Midbrain (tissue), 1 donor: ENCODE results near the gene MAP3K13.
"Not testable (repeated sequence)": the region's sequence is repeated elsewhere in the genome, so short reads cannot be mapped to it uniquely, and the experiment has no call there.

Experiments used
- DNase-seq: peaks from one replicate; lab custom pipeline; 2025; lab: John Stamatoyannopoulos, UW

The MAP3K13 gene

DNA sequence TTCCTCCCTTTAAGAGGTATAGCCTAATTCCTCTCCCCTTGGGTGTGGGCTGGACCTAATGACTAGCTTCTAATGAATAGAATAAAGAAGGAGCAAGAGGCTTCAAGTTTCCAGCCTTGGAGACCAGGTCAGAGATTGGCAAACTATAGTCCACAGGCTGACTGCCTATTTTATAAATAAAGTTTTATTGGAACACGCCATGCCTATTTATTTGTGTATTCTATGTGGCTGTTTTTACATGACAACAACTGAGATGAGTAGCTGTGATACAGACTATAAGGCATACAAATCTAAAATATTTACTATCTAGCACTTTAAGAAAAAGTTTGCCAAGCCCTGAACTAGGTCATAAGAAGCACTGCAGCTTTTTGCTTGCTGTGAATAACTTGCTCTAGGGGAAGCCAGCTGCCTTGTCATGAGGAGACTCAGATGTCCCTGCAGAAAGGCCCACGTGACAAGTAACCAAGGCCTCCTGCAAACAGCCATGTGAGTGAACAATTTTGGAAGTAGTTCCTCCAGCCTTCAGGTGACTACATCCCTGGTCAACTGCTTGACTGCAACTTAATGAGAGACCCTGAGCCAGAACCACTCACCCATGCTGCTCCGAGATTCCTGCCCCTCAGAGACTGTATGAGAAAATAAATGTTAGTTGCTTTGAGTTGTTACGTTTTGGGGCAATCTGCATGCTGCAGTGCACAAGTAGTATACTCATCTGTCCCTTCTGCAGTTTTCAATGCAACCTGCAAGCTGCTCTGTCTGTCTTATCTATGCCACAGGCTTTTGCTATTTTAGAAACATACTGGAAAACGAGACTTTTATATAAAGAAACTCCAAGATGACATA, 21.1 kb upstream of the MAP3K13 start:
- peak; percentile 21 for DNase-seq

GRCh38 chr3:185342459-185343174, 20.3 kb upstream of the MAP3K13 start:
- DNase-seq, result no peak

DNA sequence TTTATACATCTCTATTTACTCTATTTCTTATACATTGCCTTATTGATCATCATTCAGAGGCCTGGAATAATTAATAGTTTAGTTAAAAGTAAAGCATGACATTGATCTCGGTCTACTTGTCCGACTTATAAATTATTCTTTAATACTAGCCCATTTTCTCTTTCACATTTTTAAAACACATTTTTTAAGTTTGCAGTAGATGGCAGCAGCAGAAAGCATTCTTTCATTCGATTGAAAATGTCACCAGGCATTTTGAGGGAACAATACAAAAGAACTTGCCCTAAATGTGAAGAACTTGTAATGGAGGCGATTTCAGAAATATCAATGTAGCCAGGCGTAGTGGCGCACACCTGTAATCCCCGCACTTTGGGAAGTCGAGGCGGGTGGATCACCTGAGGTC, 15.5 kb upstream of the MAP3K13 start:
- no peak for DNase-seq

DNA sequence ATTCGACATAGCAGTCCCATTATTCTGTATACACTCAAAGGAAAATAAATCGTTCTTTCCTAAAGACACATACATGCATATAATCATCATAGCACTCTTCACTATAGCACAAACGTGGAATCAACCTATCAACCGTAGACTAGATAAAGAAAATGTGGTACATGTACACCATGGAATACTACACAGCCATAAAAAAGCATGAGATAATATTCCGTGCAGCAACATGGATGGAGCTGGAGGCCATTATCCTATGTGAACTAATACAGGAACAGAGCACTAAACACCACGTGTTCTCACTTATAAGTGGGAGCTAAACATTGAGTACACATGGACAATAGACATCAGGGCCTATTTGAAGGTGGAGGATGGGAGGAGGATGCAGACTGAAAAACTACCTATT, 12.1 kb upstream of the MAP3K13 start:
- DNase-seq, result no peak

- DNase-seq, result no peak
Measured at GRCh38 chr3:185351396-185351795, 11.5 kb upstream of the MAP3K13 start.

DNA sequence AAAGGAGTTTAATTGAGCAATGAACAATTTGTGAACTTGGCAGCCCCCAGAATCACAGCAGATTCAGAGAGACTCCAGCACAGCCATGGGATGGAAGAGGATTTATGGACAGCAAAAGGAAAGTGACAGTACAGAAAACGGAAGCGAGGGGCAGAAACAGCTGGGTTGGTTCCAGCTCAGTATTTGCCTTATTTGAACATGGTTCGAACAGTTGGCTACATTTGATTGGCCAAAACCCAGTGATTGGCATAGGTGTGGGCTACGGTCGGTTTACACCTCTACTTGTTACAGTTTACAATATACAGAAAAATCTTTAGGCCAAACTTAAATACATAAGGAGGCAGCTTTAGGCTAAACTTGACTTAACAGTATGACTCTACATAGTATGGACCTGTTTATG, 9.7 kb upstream of the MAP3K13 start:
- no peak for DNase-seq

DNA sequence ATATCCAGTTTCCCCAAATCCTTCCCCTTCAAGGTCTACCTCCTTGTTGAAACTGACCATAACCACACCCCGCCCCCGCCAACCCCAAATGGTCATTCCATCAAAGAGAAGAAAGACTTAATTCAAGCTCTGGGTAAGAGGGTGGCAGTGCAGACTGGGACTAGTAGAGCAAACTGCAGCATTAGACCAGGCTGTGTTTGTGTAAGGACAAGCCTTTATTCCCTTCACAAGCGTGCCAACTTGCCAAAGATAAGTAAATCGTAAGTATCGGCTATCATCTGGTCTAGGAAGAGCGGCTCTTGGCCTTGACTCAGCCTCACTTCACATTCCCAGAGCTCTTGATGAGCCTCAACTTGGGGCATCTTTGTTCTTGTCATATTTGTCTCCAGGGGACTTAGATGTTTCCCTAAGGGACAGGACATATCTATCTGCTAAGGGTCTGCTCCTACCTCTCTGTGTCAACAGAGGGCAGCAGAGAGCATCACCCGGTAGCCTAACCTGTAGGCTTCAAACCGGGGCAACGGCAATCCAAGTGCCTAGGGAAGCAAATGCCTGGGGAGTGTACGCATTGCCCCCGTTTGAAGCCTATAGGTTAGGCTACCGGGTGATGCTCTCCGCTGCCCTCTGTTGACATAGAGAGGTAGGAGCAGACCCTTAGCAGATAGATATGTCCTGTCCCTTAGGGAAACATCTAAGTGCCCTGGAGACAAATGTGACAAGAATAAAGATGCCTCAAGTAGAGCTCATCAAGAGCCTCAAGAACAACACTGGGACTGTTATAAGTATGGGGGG, 8.9 kb upstream of the MAP3K13 start:
- peak; percentile 70 for DNase-seq

DNA sequence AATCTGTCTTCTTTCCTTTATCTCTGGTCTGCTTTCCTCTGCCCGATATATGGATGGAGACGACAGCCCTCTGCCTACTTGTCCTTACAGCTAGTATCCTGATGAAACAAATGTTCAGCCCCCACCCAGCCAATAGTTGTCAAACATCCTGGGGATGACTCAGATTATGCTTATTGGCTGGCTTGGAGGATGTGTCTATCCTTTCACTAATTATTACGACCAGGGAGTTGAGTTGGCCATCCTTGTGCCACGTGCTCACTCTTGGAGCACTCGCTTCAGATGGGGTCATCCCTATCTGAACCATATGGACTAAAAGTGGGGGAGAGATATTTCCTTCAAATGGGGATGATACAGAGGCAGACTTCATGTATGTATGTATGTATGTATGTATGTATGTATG, 6.4 kb upstream of the MAP3K13 start:
- no peak for DNase-seq

DNA sequence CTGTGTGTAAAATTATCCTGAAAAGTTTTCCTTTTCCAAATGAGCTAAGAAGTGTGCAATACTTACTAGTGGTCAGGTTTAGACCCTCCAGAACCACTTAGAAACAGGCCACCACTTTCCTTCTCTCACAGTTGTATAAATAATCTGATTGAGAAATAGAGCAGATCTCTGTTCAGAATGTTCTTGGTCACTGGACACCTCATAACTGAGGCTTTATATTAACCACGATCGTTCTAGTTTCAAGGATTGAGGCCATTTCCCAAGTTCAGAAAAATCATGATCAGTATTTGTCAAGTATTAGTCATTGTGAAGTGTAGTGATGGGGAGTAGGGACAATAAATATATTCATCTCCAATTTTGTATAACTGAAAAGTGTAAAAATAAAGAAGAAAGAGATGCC, 1.0 kb upstream of the MAP3K13 start:
- no peak for DNase-seq

- DNase-seq, result no peak
Measured at GRCh38 chr3:185363662-185364203, 797 bp downstream of the MAP3K13 start.

- DNase-seq, result no peak
Measured at GRCh38 chr3:185365291-185366073, 2.5 kb downstream of the MAP3K13 start.

DNA sequence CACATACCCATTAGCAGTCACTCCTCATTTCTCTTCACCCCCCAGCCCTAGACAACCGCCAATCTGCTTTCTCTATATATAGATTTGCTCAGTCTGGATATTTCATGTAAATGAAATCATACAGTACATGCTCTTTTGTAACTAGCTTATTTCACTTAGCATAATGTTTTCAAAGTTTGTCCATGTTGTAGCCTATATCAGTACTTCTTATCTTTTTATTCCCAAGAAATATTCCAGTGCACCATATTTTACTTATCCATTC, 3.1 kb downstream of the MAP3K13 start:
- no peak for DNase-seq

DNA sequence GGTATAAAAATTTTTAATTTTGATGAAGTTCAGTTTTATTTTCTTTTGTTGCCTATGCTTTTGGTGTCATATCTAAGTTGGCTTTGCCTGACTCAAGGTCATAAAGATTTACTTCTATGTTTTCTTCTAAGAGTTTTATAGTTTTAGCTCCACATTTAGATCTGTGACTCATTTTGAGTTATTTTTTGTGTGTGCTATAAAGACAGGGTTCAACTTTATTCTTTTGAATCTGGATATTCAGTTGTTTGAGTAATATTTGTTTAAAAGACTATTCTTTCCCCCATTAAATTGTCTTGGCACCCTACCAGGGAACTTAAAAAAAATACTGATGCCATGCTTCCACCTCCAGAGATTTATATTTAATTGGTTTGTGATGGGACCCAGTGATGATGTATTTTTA, 4.0 kb downstream of the MAP3K13 start:
- no peak for DNase-seq

DNA sequence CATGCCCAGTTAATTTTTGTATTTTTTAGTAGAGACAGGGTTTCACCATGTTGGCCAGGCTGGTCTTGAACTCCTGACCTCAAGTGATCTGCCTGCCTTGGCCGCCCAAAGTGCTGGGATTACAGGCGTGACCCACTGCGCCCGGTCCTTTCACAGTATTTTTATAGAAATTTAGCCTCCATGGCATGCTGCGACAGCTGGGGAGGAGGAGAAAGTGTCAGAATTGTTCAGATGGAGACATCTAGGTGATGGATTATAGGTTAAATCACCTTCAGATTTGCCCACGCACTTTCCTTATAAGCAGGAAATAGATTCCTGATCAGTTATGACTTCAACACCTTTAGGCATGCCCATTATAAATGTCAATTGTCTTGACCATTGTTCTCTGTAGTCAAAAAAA, 7.4 kb downstream of the MAP3K13 start:
- DNase-seq, result not testable (repeated sequence)

- DNase-seq, result no peak
Measured at GRCh38 chr3:185371306-185372074, 8.6 kb downstream of the MAP3K13 start.

DNA sequence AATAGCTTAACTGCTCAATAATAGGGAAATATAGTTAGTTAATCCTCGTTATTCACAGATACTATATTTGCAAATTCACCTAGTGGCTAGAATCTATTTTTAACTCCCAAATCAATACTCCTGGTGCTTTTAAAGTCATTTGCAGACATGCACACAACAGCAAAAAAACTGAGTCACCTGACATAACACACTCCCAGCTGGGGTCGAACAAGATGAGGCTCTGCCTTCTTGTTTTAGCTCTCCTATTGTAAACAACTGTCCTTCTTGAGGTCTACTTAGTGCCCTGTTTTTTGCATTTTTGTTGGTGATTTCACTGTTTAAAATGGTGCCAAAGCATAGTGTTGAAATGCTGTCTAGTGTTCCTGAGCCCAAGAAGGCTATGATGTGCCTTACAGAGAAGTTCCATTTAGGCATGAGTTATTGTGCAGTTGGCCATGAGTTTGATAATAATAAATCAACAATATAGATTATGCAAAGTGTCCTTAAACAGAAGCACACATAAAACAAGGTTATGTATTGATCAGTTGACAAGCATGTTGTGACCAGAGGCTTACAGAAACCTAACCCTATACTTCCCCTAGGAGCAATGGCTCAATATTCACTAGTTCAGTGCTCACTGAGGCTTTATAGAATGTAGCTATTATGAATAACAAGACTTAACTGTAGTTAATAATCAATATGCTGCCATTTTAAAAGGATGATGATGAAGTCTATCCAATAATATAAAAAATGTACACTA, 18.6 kb downstream of the MAP3K13 start:
- no peak for DNase-seq

- no peak for DNase-seq
Measured at GRCh38 chr3:185382154-185382553, 19.2 kb downstream of the MAP3K13 start.

DNA sequence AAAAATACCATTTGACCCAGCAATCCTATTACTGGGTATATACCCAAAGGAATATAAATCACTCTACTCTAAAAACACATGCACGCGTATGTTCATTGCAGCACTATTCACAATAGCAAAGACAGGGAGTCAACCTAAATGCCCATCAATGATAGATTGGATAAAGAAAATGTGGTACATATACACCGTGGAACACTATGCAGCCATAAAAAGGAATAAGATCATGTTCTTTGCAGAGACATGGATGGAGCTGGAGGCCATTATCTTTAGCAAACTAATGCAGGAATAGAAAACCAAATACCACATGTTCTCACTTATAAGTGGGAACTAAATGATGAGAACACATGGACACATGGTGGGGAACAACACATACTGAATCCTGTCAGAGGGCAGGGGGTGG, 23.6 kb downstream of the MAP3K13 start:
- DNase-seq, result not testable (repeated sequence)

GRCh38 chr3:185387646-185388045, 24.7 kb downstream of the MAP3K13 start:
- no peak for DNase-seq

GRCh38 chr3:185393055-185393454, 30.1 kb downstream of the MAP3K13 start:
- DNase-seq, result no peak
